ENCODE measurements around the gene SMYD3.

Gene SMYD3

DNA sequence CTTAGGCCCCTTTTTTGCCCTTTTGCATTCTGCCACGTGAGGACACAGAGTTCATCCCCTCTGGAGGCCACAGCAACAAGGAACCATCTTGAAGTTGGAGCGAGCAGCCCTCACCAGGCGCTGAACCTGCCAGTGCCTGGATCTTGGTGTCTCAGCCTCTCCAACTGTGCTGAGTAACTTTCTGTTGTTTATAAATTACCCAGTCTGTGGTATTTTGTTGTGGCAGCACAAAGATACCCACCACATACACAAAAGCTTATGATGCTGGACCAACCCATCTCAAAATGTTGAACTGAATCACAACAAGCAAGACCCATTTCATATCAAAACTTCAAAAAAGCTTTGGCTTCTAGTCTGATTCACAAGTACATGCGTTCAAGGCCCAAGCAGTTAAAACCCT is 702.4 kb downstream of the SMYD3 start:
- Mint-ChIP-seq H3K36me3 (ENCODE audit: low read depth) (peaks cover 5% of the 10 kb centered on the region), H3K4me1 (ENCODE audit: low read depth) (peaks cover 16% of the 10 kb centered on the region), H3K27me3 (no peaks in the 10 kb centered on the region), H3K27ac (no peak overlapping the region), H3K4me3 (no peak overlapping the region), H3K9me3 (no peaks in the 10 kb centered on the region)

DNA sequence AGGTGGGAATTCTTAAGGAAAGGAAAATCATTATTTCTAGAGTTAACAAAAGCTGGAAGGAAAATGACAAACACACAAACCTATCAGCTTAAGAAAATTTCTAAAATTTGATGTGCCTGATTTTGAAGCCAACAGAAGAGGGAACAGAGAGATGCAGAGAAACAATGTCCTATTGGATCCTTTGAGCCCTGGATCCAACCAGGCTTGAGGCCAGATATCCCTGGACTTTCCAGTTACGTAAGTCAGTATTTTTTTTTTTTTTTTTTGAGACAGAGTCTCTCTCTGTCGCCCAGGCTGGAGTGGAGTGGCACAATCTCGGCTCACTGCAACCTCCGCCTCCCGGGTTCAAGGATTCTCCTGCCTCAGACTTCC is 703.4 kb downstream of the SMYD3 start:
- H3K27me3 Mint-ChIP-seq: no peaks in the 10 kb centered on the region
- peaks cover 16% of the 10 kb centered on the region for H3K4me1 Mint-ChIP-seq (ENCODE audit: low read depth)
- no peak overlapping the region for H3K4me3 Mint-ChIP-seq
- no peaks in the 10 kb centered on the region for H3K9me3 Mint-ChIP-seq
- H3K27ac Mint-ChIP-seq: no peak overlapping the region
- H3K36me3 Mint-ChIP-seq (ENCODE audit: low read depth): peaks cover 5% of the 10 kb centered on the region

DNA sequence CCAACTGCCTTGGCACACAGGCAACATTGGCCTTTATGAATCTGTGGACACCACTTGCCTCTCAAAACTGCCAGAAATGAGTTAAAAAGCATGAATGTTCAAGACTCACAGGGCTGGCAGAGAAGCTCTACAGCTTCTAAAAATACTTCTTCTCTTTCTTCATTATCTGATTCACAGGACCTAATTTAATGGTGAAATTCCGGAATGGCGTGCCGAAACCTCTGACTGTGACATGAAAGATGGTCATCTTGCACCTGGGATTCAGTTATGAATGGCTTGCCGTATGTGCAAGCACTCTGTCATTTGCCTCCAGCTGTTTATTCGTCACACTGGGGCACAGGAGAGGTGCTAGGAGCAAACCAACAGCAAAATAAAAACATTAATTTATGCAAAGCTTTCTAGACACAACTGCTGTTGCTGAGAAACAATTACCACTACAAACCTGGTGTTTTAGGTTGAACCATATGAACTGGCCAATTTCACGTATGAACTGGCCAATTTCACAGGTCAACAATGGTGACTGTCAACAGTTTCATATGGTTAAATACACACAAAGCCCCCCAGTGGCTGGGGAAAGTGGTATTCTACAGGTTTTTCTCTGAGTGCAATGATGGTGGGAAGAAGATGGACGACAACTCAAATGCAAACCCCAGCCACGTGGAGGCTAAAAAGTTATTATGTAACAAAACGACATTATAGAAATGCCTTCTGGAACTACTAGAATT is 704.0 kb downstream of the SMYD3 start:
- H3K27ac Mint-ChIP-seq: no peak overlapping the region
- peaks cover 13% of the 10 kb centered on the region for H3K4me1 Mint-ChIP-seq (ENCODE audit: low read depth)
- peaks cover 5% of the 10 kb centered on the region for H3K36me3 Mint-ChIP-seq (ENCODE audit: low read depth)
- H3K27me3 Mint-ChIP-seq: no peaks in the 10 kb centered on the region
- no peak overlapping the region for H3K4me3 Mint-ChIP-seq
- no peaks in the 10 kb centered on the region for H3K9me3 Mint-ChIP-seq

DNA sequence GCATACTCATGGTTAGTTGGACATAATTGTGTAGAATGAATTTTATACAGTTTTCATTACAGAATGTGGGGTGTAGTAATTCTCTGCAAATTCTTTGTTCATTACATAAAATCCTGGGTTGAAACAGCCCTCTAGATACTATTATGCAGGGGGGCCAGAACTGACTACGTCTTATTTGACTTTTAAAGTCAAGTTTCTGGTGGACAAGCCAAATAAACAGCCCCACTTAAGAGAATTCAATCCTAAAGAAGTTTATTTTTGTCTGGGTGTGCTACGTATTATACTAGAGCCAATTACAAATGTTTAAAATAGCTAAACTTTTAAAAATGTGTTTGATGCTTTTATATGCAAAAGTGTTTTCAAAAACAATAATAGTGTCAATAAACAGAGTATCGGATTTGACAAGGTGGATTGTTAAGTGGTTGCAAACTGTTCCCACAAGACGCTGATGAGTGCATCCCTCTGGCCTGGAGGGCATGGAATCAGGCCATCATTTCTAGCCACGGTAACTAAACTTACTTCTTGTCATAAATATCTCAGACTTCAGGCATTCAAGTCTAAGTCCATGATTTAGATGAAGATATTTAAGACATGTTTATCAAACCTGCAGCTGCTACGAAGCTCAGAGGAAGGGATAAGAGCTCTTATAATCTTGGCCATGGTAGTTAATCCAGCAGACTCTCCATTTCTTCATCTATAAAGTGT is 706.0 kb downstream of the SMYD3 start:
- Mint-ChIP-seq H3K4me1 (ENCODE audit: low read depth) (no peaks in the 10 kb centered on the region), H3K4me3 (no peak overlapping the region), H3K27ac (no peak overlapping the region), H3K27me3 (no peaks in the 10 kb centered on the region), H3K9me3 (no peaks in the 10 kb centered on the region), H3K36me3 (ENCODE audit: low read depth) (peaks cover 5% of the 10 kb centered on the region)

DNA sequence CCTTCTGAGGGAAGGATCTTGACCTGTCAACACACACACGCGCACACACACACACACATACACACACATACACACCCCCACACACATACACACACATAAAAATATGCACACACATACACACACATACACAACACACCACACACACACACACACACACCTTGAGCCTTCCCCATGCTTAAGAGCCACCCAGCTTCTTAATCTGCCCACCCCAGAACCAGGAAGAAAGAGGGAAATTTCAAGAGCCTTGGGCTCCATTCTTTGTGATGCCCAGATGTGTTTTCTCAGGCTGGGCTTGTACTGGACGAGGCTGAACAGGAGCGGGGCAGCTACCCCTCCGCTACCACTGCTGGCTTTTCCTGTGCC is 708.7 kb downstream of the SMYD3 start:
- Mint-ChIP-seq H3K36me3 (ENCODE audit: low read depth) (peaks cover 6% of the 10 kb centered on the region), H3K4me3 (no peak overlapping the region), H3K27ac (no peak overlapping the region), H3K27me3 (no peaks in the 10 kb centered on the region), H3K9me3 (peaks cover 5% of the 10 kb centered on the region), H3K4me1 (ENCODE audit: low read depth) (no peaks in the 10 kb centered on the region)

DNA sequence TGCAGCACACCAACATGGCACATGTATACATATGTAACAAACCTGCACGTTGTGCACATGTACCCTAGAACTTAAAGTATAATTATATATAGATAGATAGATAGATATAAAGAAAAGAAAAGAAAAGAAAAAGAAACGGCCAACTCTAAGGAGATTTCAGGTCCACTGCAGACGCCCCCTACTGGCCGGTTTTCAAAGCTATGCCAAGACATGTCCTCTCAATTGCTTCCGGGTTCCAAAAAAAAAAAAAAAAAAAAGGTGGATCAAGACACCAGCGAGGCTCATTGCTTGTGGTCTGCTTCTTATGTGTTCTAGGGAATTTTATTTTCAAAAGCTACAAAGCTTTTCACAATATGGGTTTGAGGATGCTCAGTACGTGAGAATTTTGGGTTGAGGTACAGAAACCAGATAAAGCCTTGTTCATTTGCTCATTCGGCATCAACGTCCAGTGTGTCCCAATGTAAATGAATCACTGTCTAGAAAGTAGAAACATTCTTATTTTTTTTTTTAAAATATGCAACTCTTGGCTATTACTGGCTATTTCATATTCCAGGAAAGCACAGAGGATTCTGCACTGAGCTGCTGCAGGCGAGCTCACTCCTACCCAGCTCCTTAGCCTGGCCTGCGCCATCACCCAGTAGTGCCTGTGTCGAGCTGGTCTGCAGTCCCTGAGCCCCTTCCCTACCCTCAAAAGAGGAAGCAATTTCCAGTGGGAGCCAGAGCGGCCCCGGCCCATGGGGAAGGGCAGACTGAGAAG is 709.3 kb downstream of the SMYD3 start:
- Mint-ChIP-seq H3K36me3 (ENCODE audit: low read depth) (peaks cover 4% of the 10 kb centered on the region), H3K27me3 (no peaks in the 10 kb centered on the region), H3K27ac (no peak overlapping the region), H3K4me3 (no peak overlapping the region), H3K4me1 (ENCODE audit: low read depth) (no peaks in the 10 kb centered on the region), H3K9me3 (peaks cover 5% of the 10 kb centered on the region)

DNA sequence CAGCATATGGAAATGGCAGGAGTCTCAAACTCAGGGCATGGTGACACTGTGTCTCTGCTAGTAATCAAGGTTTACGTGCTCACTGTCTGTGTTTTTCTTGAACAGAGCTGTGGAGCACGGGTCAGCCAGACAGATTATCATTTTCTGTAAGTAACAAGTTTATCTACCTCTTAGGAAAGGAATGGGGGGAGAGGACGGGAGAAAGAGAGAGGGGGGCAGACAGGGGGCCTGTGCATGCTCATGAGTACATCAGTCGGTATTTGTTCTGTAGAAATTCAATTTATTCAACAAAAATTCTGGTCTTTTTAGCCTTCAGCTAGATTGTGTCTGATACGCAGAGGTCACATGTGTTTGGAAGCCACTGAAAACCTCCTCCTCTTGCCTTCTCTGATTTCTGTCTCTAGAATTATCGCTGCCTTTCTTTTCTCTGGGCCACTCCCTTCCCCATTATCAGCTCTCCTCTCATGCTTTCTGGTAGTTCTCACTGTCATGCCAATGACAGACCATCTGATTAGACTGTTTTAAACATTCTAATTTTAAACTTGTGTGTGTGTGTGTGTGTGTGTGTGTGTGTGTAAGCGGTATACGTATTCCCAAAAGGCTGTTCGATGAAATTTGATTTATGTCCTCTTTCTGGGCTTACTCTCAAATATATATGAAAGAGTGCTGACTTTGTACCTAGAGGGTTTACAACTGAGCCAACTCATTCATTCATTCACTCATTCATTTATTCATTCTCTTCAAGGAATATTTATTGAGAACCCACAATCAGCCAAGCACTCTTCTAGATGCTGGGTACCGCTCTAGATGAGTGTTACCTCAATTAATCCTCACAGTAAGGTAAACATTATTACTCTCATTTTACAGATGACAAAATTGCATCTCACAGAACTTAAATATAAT is 715.4 kb downstream of the SMYD3 start:
- no peaks in the 10 kb centered on the region for H3K27me3 Mint-ChIP-seq
- no peaks in the 10 kb centered on the region for H3K4me1 Mint-ChIP-seq (ENCODE audit: low read depth)
- H3K4me3 Mint-ChIP-seq: no peak overlapping the region
- H3K27ac Mint-ChIP-seq: no peak overlapping the region
- peaks cover 11% of the 10 kb centered on the region for H3K36me3 Mint-ChIP-seq (ENCODE audit: low read depth)
- peaks cover 5% of the 10 kb centered on the region for H3K9me3 Mint-ChIP-seq

DNA sequence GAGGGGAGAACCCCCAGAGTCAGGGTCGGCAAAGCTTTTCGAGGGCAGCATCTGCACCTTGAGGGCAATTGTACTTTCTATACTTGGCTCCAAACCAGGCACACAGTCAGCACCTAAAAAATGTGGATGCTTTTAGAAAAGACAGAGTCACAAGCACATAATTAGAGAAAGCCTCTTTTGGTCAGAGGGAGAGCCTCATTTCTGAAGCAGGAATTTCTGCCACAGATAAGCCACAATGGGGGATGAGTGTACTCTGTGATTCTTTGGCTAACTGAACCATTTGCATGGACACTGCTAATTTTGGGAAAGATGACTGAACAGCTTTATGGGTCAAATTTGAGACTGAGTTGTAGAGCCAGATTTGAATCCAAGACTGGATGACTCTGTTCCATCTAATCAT is 716.6 kb downstream of the SMYD3 start:
- H3K36me3 Mint-ChIP-seq (ENCODE audit: low read depth): peaks cover 9% of the 10 kb centered on the region
- no peaks in the 10 kb centered on the region for H3K27me3 Mint-ChIP-seq
- H3K9me3 Mint-ChIP-seq: peaks cover under 1% of the 10 kb centered on the region
- no peaks in the 10 kb centered on the region for H3K4me1 Mint-ChIP-seq (ENCODE audit: low read depth)
- H3K4me3 Mint-ChIP-seq: no peak overlapping the region
- H3K27ac Mint-ChIP-seq: no peak overlapping the region

DNA sequence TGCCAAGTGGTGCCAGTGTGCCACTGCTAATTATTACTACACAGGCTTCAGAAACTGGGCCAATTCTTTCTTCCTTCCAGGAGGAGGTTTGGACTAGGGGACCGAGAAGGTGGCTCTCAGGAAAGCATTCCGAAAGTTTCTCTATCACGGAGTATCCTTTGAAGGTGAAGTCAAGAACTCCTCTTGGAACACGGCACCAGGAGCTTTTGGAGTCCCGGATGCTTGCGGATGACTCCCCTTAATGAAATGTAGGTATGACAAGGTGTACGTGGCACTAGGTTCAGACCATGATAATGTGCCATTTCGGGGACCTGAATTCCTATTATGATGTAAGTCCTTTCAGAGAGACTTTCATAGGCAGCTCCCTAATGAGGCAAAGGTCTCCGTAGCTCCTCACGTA is 718.2 kb downstream of the SMYD3 start:
- H3K4me3 Mint-ChIP-seq: no peak overlapping the region
- peaks cover 9% of the 10 kb centered on the region for H3K36me3 Mint-ChIP-seq (ENCODE audit: low read depth)
- no peaks in the 10 kb centered on the region for H3K9me3 Mint-ChIP-seq
- no peaks in the 10 kb centered on the region for H3K4me1 Mint-ChIP-seq (ENCODE audit: low read depth)
- no peak overlapping the region for H3K27ac Mint-ChIP-seq
- no peaks in the 10 kb centered on the region for H3K27me3 Mint-ChIP-seq

DNA sequence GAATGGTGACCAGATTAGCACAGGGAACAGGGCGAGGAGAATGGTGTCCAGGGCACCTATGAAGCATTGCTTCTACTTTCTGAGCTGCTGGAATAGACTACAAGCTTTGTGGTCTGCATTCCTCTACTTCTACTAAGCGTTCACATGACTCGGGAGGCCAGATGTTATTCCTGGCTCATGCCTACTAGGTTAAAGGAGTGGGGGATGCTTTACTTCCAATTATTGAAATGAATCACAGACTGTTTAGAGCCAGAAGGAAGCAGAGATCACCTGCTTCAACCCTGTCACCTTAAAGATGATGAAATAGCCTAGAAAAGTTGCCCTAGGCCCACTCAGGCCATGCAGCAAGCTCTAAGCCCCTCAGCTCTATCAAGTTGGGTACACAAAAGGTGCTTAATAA is 718.8 kb downstream of the SMYD3 start:
- Mint-ChIP-seq H3K36me3 (ENCODE audit: low read depth) (peaks cover 9% of the 10 kb centered on the region), H3K9me3 (no peaks in the 10 kb centered on the region), H3K4me3 (no peak overlapping the region), H3K27me3 (no peaks in the 10 kb centered on the region), H3K27ac (no peak overlapping the region), H3K4me1 (ENCODE audit: low read depth) (no peaks in the 10 kb centered on the region)

DNA sequence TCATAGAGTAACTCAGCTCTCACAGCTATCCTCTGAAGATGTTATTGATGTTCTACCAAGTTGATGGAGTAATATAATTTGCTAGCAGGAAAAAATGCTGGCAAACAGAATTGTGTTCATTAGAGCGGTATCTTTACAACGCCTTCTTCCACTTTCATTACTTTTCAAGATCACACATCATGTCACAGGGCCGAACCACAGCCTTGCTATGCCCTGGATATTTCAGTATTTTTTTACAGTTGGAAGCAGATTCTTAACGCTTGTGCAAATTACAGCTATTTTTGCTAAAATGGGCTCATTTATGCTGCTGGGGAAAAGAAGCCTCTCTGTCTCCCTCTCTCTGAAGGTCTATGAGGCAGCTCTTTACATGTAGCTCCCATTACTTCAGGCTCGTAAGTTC is 720.1 kb downstream of the SMYD3 start:
- H3K36me3 Mint-ChIP-seq (ENCODE audit: low read depth): peaks cover 9% of the 10 kb centered on the region
- H3K27me3 Mint-ChIP-seq: no peaks in the 10 kb centered on the region
- no peaks in the 10 kb centered on the region for H3K9me3 Mint-ChIP-seq
- H3K4me1 Mint-ChIP-seq (ENCODE audit: low read depth): no peaks in the 10 kb centered on the region
- H3K4me3 Mint-ChIP-seq: no peak overlapping the region
- no peak overlapping the region for H3K27ac Mint-ChIP-seq

DNA sequence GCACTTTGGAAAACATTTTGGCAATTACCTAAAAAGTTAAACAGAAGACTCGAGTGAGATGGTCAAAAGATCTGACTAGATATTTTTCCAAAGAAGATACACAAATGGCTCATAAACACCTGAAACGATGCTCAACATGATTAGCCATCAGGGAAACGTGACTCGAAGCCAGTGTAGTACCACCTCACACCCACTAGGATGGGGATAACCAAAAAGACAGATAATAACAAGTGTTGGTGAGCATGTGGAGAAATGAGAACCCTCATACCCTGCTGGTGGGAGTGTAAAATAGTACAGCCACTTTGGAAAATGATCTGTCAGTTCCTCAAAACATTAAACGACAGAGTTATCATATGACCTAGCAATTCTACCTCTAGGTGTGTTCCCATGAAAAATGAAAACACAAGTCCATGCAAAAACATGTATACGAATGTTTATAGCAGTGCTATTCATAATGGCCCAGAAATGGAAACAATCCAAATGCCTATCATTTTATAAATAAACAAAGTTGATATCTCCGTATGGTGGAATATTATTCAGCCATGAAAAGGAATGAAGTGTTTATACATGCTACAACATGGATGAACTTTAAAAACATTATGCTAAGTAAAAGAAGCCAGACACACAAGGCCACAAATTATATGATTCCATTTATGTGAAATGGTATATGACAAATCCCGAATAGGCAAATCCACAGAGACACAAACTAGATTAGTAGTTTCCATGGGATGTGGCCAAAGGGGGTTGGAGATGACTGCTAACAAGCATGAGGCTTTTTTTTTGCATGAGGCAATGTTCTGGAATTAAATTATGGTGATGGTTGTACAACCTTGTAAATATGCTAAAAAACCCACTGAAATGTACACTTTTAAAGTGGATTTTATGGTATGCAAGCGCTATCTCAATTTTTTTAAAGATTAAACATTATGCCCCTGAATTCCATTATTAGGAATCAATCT is 727.0 kb downstream of the SMYD3 start:
- Mint-ChIP-seq H3K27ac (no peak overlapping the region), H3K9me3 (peaks cover 8% of the 10 kb centered on the region), H3K27me3 (no peaks in the 10 kb centered on the region), H3K4me1 (ENCODE audit: low read depth) (no peaks in the 10 kb centered on the region), H3K36me3 (ENCODE audit: low read depth) (peaks cover 13% of the 10 kb centered on the region), H3K4me3 (no peak overlapping the region)

DNA sequence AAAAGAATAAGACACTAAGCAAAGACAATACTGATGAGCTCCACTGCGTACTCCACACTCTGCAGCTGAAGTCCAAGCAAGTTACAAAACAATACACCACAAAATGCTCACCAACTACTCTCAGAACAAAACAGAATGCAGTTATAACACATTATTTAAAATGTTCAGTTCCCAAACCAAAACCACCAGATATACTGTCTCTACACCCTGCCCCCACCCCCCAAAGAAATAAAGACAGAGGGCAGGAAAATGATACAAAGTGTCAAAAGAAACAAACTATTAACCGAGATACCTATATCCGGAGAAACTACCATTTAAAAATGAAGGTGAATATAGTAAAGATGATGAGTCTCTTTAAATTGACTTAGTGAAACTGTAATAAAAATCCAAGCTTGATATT is 729.3 kb downstream of the SMYD3 start:
- Mint-ChIP-seq H3K4me1 (ENCODE audit: low read depth) (no peaks in the 10 kb centered on the region), H3K9me3 (peaks cover 8% of the 10 kb centered on the region), H3K27ac (no peak overlapping the region), H3K4me3 (no peak overlapping the region), H3K27me3 (no peaks in the 10 kb centered on the region), H3K36me3 (ENCODE audit: low read depth) (peaks cover 13% of the 10 kb centered on the region)
